Ureter (tissue), 1 donor: ENCODE data around the gene FBXO3. TPM values are rescaled to one million over a fixed set of nuclear protein-coding genes. Genes with fewer than 3 reads are reported as not detected.
"Not testable (repeated sequence)": the region's sequence is repeated elsewhere in the genome, so short reads cannot be mapped to it uniquely, and the experiment has no call there.

ENCODE experiments used
- DNase-seq: peaks from one replicate; pipeline ENCODE4 v3.0.0-alpha.2; 2020; ENCODE audit warnings: low spot score
- total RNA-seq: library from RNA; stranded (reverse); gene quantifications from one replicate; pipeline ENCODE4 v1.2.4, GENCODE V29; 2023
- donor health status: DM: yes; HTN: yes; CAD: no.

The FBXO3 gene
- total RNA-seq, 1 donor from 2014 or later = 36.5 TPM

DNA sequence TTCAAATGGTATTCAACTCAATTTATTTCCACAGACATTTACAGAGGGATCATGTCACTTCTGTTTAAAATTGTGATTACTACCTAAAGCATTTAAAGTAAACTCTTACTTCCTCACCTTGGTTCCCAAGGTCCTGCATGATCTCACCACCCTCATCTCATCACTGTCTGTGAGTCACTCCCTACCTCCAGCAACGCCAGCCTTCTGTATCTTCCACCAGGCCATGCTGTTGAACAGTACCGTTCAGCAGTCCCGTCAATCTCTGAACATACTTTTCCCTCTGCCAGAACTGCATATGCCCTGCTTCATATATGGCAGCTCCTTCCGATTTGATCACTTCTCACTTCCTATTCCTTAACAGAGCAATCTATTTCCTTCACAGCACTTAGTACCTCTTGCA lies 2.0 kb downstream of the FBXO3 start:
- DNase-seq = no peak

DNA sequence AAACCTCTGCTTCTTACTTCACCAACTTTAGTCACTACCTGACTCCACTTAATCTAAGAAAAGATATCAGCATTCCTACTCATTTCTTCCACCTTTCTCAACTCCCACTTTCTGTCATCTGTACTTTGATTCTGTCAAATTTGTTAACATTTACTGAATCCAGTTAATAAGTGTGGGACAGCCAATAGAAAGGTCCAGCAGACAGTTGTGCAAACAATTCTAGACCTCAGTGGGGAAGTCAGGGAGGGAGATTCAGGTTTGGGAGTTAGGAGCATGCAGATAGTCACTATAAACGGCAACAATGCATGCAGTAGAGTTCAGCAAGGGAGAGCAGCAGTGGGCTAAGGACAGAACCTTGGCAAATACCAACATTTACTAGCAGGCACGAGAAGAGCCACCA lies 4.1 kb downstream of the FBXO3 start:
- no peak for DNase-seq

DNA sequence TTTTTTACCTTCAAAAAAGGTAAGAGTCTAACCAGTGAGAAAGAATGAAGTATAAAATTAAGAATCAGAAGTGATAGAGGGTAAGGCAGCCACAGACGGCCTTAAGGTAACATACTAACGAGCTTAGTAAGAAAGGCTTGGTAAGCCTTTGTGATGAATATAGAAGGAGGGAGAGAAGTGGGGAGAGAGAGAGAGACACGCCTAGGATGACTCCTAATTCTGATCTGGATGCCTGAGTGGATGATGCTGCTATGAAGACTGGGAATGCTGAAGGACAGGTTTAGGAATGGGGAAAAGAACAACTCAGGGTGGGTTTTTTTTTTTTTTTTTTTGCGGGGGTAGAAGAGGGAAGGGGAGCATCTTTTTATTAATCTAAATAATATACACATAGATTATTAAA lies 4.8 kb downstream of the FBXO3 start:
- DNase-seq = no peak

DNA sequence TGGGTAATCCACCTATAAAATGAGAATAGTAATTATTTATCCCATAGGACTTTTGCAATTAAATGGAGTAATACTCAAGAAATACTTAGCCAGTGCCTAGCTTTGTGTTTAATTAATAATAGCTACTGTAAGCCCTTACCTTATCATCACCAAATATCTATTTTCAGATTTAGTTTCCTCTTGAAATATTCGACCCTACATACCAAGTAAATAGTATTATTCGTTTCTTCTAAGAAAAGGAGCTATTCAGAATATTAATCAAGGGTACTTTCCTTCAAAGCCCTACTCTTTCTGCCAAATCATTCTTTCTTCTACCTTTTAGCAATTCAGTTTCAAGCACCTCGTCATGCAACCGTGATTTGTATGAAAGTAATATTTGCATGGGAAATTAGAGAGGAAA lies 6.7 kb downstream of the FBXO3 start:
- no peak for DNase-seq

DNA sequence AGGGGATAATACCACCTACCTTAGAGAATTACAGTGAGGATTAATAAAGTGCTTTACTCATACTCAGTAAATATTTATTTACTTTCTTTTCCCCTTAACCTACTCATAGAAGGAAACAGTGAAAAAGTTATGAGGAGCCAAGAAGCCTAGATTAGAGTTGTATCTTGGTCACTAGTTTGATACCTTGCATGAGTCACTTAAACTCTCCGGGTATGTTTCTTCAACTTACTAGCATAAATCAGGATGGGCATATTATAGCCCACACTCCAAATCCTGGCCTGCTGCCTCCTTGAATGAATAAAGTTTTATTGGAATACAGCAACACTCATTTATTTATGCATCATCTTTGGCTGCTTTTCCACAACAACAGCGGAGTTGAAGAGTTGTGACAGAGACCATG lies 8.2 kb downstream of the FBXO3 start:
- no peak for DNase-seq

DNA sequence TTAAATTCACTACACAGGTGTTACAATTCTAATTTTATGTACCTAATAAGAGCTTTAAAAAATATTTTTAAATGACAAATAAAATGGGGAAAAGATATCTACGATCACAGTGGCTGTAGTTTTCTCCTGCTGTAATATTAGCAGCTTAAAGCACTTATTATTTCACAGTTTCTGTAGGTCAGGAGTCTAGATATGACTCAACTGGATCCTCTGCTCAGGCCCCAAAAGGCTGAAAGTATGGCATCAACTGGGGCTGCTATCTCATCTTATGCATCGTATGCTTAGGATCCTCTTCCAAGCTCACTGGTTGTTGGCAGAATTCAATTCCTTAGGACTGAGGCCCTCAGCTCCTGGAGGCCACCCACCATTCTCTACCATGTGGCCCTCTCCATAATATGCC lies 12.8 kb downstream of the FBXO3 start:
- DNase-seq = no peak

DNA sequence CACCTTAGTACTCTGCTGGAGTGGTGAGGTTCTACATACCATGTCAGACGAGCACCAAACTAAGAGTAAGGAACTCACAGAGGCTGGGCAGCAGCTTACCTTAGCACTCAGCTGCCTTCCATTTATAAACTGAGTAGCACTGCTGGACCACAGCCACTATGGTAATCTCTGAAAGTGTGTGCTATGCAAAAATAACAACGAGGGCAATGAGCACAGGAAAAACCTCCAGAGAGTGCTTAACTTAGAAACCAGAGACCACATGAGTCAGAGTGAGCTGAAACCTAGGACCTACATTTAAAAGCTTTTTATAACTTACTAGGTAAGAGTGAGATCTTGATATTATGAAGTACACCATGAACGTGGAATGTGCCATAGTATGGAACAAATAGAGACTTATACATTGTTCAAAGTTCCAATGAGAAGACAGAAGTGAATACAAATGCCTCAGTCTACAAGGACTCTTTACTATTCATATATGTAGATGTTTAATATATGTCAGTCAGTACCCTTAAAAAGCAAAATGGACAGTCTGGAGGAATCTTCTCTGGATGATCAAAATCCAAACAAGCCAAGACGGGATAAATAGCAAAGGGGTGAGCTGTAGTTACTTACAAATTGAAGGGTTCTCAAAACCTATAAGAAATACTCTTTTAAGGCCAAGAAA lies 20.9 kb downstream of the FBXO3 start:
- DNase-seq = no peak

DNA sequence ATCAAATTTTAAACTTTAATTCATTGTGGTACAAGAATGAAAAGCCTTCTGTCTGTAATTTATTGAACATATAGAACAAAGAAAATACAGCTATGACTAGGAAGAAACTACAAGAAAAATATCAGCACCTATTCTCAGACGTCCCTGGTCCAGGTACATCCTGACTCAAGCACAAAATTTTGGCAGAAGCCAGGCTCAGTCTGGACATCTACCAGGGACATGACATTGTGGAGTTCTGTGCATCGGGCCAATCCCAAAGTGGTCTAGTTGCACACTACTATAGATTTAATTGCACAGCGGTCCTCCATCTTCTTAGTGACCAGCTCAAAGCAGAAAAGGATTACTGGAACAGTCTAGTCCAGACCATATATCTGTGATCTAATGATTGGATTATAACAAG lies 22.4 kb downstream of the FBXO3 start:
- DNase-seq = no peak

DNA sequence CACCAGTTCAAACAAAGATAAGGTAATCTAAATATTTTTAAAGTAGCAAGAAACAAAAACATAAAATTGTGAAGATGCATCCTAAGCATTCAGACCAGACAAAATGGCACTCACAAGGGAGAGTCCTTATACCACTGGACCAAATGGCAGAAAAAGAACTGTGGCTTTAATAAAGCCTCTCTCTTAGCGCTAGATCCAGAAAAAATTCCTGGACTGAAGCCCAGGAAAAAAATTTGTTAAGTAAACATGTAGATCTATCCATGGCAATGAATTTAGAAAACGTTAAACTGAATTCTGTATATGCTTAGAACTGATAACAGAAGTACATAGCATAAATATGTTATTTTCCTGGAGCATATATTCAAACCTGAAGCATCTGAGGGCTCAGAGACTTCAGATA lies 26.3 kb downstream of the FBXO3 start:
- DNase-seq = no peak

DNA sequence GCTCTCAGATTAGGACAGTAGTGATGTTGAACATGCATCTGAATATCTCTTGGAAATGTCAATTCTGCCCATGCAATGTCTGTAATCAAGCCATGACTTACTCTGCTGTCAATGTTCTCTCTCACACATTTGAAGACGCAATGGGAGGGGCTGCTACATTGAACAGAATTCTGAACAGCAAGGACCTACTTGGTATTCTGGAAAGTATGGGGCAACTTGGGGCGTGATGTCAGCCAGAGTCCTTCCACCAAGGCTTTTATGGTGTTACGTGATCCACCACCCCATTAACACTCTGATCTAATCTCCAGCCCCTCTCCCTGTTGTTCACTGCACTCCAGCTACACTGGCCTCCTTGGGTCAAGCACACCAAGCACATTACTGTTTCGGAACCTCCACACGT lies 31.0 kb downstream of the FBXO3 start:
- DNase-seq = no peak

DNA sequence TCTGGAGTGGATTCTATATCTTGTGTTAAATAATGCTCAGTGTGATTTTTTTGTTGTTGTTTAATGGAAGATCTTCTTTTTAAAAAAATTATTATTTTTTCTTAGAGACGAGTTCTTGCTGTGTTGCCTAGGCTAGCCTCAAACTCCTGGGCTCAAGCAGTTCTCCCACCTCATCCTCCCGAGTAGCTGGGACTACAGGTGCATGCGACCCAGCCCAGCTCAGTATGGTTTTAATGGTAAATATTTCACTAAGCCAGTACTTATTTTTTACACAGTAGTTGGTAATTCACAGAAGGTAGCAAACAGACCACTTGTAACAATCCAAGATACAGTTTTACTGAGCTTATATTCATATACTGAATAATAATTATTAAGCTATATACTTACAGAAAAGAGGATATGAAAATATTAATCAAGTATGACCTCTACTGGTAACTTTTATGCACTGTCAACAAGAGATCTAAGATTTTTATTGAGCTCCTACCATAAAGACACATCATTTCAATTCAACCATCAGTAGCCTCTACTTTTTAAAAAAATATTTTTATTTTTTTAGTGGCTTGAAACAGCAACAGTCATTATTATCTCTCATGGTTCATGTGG lies 32.0 kb downstream of the FBXO3 start:
- no peak for DNase-seq

DNA sequence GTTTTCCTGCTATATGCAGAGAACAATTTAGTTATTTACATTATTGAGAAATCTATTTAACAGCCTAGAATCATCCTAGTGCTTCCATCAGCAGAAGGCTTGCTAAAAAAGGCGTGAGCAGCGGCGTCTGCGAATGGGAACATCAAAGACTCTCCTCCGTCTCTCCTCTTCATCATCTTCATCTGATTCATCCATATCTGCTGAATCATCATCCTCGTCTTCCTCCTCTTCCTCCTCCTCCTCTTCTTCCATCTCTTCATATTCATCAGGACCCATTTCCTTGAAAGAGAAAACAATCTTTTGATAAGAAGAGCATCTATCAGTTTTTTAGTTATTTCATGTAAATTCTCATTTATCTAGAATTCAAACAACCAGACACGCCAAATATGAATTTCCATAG lies 32.5 kb downstream of the FBXO3 start:
- DNase-seq = no peak

DNA sequence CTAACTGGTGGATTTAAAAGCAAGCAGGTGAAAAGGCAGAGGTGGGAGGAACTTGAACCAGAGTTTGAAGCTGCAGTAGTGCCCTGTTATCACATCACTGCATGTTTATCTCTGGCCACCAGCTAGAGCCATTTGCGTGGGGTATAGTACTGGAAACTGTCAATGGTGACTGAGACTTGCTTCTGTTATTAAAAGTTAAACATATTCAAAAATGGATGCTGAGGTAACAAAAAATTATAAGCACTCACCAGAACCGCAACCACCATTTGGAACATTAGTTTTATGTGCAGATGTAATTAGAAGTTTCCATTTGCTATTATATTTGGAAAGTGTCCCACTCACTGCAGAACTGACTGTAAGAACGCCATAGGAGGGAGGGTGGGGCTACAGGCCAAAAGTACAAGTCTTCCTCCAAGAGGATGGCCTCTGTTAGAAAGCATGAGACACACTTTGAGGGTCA lies 36.9 kb downstream of the FBXO3 start:
- DNase-seq = no peak

DNA sequence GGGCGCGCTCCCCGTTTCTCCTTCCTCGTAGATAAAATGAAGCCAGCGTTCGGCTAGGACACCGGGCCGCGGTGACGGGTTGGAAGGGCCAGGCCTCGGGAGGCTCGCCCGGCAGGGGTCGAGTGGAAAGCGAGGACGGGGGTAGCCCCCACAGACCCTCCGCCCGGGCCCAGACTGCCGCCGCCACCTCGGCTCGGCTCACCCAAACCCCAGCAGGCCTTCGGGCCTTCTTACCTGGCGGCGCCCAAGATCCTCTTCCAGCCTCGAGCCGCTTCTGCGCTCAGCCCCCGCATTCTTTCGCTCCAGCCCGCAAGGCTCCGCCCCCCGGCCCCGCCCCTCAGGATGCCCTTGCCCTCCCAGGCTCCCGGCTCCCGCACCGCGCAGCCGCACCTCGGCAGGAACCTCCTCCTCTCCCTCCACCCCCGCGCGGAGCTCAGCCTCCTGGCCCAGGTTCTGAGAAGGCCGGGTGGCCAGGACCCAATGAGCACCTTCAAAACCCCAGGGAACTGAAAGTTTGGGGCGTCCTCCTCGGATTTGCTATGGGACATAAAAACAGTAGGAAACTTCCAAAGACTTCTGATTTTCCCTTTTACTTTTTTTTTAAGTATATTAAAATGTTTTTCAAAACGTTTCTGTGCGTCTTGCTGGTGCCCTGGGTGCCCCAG lies 38.0 kb downstream of the FBXO3 start, which contains the start of gene CD59:
CD59 (minus strand) TSS at position 276 of the 665 bp plus-strand sequence. CDS start 13,978 bp downstream, outside the sequence.
- DNase-seq = peak; percentile 97

DNA sequence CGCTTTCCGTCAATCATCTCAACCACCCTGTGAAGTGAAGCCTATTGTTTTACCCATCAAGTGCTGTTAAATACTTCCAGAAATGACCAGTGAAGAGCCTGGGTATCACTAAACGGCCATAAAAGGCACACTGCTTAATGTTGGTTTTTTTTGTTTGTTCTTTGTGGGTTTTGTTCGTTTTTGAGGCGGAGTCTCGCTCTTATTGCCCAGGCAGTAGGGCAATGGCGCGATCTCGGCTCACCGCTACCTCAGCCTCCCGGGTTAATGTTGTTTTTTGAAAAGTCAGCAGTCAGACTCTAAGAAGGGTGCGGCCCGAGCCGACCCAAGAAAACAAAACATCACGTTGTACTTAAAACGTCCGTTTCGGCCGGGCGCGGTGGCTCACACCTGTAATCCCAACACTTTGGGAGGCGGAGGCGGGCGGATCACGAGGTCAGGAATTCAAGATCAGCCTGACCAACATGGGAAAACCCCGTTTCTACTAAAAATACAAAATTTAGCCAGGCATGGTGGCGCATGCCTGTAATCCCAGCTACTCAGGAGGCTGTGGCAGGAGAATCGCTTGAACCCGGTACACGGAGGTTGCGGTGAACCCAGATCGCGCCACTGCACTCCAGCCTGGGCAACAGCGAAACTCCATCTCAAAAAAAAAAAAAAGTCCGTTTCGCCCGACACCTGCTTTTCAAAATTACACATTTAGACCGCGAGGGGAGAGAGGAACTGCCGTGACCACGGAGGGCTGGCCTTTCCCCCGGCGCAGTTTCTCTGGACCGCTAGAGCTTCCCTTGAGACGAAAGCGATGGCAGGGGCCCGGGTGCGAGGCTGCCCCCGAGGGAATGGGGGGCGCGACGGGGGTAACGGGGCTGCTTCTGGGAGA lies 38.8 kb downstream of the FBXO3 start:
- DNase-seq = no peak

DNA sequence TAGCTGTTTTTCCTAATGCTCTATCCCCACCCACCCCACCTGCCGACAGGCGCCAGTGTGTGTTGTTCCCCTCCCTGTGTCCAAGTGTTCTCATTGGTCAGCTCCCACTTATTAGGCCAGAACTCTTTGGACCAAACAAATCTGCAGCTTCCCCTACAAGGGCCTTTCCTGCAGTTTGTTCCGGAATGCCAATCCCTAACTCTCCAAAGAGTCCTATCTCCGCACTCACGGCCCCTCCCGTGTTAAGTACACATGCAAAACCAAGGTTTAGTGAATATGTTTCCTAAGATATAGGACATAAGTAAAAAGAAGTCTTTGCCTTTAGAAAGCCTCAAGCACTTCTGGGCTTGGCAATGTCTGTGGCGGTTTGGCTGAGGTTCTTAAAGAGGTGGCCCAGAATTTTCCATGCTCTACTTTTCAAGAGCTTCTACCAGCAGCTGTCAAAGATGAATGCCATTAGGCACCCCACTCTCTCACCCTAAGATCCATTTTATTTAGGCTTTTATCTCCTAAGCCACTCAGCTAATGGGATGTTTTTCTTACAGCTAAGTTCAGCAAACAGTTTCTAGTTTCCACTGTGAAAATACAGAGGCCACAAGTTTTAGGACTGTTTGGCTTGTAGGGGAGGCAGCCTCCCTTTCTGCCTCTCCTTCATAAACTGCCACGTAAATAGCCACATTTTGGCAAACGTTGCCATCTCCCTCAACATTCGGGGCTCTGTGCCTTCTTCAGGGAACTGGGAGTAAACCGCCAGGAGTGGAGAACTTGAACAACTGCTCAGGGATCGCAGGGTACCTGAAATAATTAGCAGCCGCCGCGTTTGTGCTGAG lies 39.7 kb downstream of the FBXO3 start:
- no peak for DNase-seq

DNA sequence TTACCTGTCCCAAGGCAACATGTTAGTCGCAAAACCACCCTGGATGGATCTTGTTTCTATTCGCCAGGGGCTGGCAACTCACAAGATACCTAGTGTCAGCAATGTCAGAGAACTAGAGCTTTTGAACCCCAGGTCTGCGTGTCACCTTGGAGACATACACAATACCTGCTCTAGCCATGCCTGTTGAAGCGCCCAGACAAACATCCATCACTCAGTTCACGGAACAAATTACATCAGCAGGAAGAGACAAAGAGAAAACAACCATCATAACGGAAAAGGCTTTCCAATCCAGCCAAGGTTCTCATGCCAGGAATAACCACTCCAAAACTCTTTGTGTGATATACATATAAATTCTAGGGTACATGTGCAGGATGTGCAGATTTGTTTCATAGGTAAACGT lies 40.3 kb downstream of the FBXO3 start:
- DNase-seq = no peak

DNA sequence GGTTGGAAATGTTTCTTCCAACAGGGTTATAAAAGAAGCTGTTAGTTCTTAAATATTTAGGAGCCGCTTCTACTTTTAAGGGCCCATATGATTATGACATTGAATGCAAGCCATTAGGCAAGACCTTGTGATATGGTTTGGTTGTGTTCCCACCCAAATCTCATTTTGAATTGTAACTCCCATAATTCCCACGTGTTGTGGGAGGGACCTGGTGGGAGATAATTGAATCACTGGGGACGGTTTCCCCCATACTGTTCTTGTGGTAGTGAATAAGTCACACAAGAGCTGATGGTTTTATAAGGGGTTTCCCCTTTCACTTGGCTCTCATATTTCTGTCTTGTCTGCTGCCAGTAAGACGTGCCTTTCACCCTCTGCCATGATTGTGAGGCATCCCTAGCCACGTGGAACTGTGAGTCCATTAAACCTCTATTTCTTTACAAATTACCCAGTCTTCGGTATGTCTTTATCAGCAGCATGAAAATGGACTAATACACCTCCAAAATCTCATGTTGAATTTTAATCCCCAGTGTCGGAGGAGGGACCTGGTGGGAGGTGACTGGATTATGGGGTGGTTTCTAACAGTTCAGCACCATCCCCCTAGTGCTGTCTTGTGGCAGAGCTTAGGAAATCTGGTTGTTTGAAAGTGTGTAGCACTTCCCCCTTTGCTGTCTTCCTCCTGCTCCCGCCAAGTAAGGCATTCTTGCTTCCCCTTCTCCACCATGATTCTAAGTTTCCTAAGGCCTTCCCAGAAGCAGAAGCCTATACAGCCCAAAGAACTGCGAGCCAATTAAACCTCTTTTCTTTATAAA lies 42.4 kb downstream of the FBXO3 start:
- DNase-seq = no peak

DNA sequence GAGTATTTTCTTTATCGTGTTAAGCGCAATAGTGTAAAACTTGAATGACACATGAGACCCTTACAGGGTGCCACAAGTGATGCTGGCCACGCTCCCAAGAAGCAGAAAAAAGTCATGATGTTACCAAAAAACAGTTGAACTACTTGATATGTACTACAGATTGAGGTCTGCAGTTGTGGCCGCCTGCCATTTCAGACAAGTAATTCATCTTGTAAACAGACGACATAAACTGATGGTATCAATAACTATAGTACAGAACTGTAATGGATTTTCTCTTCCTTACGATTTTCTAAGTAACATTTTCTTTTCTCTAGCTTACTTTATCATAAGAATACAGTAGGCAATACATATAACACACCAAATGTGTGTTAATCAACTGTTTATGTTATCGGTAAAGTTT lies 43.6 kb downstream of the FBXO3 start:
- no peak for DNase-seq

DNA sequence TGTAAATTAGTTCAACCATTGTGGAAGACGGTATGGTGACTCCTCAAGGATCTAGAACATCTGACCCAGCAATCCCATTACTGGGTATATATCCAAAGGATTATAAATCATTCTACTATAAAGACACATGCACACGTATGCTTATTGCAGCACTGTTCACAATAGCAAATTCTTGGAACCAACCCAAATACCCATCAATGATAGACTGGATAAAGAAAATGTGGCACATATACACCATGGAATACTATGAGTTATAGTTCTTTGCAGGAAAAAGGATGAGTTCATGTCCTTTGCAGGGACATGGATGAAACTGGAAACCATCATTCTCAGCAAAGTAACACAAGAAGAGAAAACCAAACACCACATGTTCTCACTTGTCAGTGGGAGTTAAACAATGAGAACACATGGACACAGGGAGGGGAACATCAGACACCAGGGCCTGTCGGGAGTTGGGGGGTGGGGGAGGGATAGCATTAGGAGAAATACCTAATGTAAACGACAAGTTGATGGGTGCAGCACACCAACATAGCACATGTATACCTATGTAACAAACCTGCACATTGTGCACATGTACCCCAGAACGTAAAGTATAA lies 45.2 kb downstream of the FBXO3 start:
- not testable (repeated sequence) for DNase-seq
